Testis (tissue), 3 donors: ENCODE results near the gene KLHDC10. TPM values are rescaled to one million over a fixed set of nuclear protein-coding genes. Genes with fewer than 3 reads are reported as not detected.
A peak's percentile ranks its signal among the peaks of the same experiment; 100 is the strongest.

Experiments
- DNase-seq: peaks from one replicate; pipeline ENCODE4 v3.0.0-alpha.2; 2019
- H3K27ac ChIP-seq, 2 donors: fragments of 200-600 bp; sonication (generic); one replicate each; pipeline ENCODE4 v1.5.1; 2019
- H3K27me3 ChIP-seq: fragments of 200-600 bp; sonication (generic); one replicate; pipeline ENCODE4 v1.5.1; 2019
- H3K36me3 ChIP-seq: fragments of 200-600 bp; sonication (generic); one replicate; pipeline ENCODE4 v1.5.1; 2017; ENCODE audit warnings: low read depth; ENCODE audit errors: missing control alignments
- H3K4me1 ChIP-seq: fragments of 200-600 bp; sonication (generic); one replicate; pipeline ENCODE4 v1.5.1; 2019
- H3K4me3 ChIP-seq, 2 donors: fragments of 200-600 bp; sonication (generic); one replicate each; pipeline ENCODE4 v1.5.1; 2017 to 2019
- H3K9me3 ChIP-seq: fragments of 200-600 bp; sonication (generic); one replicate; pipeline ENCODE4 v1.5.1; 2017
- CTCF ChIP-seq, 3 experiments: fragments of 450-650 bp in 2 of 3; fragments of 200-600 bp in 1 of 3; sonication (generic) in 1 of 3; IDR thresholded peaks; one replicate each; pipeline ENCODE4 v1.5.1; 2016 to 2019; ENCODE audit warnings: antibody characterized with exemption in 3 of 3, mild to moderate bottlenecking in 2 of 3, moderate library complexity in 1 of 3
- POLR2A ChIP-seq: fragments of 450-650 bp; IDR thresholded peaks from one replicate; pipeline ENCODE4 v1.6.1; 2017; ENCODE audit warnings: antibody characterized with exemption, mild to moderate bottlenecking, moderate library complexity
- WGBS, 2 donors: methylation state at CpG; one replicate each; pipeline ENCODE4 v1.1.5; 2018; 5-methylcytosine and 5-hydroxymethylcytosine counted together
- intact Hi-C: fragments of 100-400 bp; cut with DNase I; formaldehyde crosslinking; loops from one replicate; pipeline ENCODE4 v1.15.1; 2023; ENCODE audit warnings: low total_unique reads
- polyA plus RNA-seq: library from polyadenylated mRNA; stranded (reverse); fragments of 350-450 nt; fragmentation: Illumina TruSeq; extraction: RNeasy Lipid Tissue Mini Kit (QIAGEN cat#74804); gene quantifications from one replicate; pipeline ENCODE4 v1.2.3, GENCODE V29; 2014; ENCODE audit warnings: low read depth, low replicate concordance; ENCODE audit not compliant: insufficient read depth
- total RNA-seq, 2 donors: library from RNA; depleted of rRNA; stranded (reverse); fragments of >200 nt; gene quantifications; one replicate each; pipeline ENCODE4 v1.2.3, GENCODE V29; 2016

The KLHDC10 gene
- total and polyA plus RNA-seq, 3 donors from 2014 or later = 38.4 to 122 (median 44.3) TPM

GRCh38 chr7:130140551-130141160 is 70.3 kb downstream of the KLHDC10 start:
- WGBS, 2 donors = 45 to 56% methylated on average over 39 to 41 of the region's 47 CpGs
- peaks cover 16% of the 10 kb centered on the region for H3K4me1 ChIP-seq
- intact Hi-C loops = no loop called here

GRCh38 chr7:130141161-130141883 is 71.0 kb downstream of the KLHDC10 start:
- Histone ChIP-seq H3K36me3 (no peaks in the 10 kb centered on the region), H3K27ac (peak overlapping the region; percentile 82 to 83), H3K4me1 (peaks cover 16% of the 10 kb centered on the region), H3K9me3 (no peaks in the 10 kb centered on the region), H3K27me3 (no peaks in the 10 kb centered on the region), H3K4me3 (peak overlapping the region; percentile 46 to 65)
- intact Hi-C loops = no loop called here
- TF ChIP-seq POLR2A = no peak
- TF ChIP-seq CTCF (IDR thresholded peaks at IDR 0.05) = no peak
- DNase-seq = peak; percentile 72
- WGBS, 2 donors = 5 to 7% methylated on average over 5 to 25 of the region's 39 CpGs

More at GRCh38 chr7:130140551-130141160, 70.3 kb downstream of the KLHDC10 start:
- TF ChIP-seq CTCF (IDR thresholded peaks at IDR 0.05) (no peak), POLR2A (no peak)
- H3K36me3 ChIP-seq = no peaks in the 10 kb centered on the region
- H3K9me3 ChIP-seq = no peaks in the 10 kb centered on the region
- no peaks in the 10 kb centered on the region for H3K27me3 ChIP-seq
- peak overlapping the region; percentile 82 to 83 for H3K27ac ChIP-seq
- DNase-seq = peak; percentile 52
- H3K4me3 ChIP-seq = peak overlapping the region; percentile 46 to 65

GRCh38 chr7:130141884-130142653 is 71.7 kb downstream of the KLHDC10 start:
- no peak for DNase-seq

More at GRCh38 chr7:130141884-130142653, 71.7 kb downstream of the KLHDC10 start:
- Histone ChIP-seq H3K27me3 (no peaks in the 10 kb centered on the region), H3K27ac (peak overlapping the region; percentile 82 to 83), H3K4me3 (peak overlapping the region; percentile 46 to 65), H3K36me3 (no peaks in the 10 kb centered on the region), H3K9me3 (no peaks in the 10 kb centered on the region), H3K4me1 (peaks cover 16% of the 10 kb centered on the region)
- TF ChIP-seq CTCF (IDR thresholded peaks at IDR 0.05) = no peak
- TF ChIP-seq POLR2A = no peak
- WGBS, 2 donors = 16 to 57% methylated on average over 7 to 17 of the region's 17 CpGs
- intact Hi-C loops = no loop called here
